Naive thymus-derived CD8-positive, alpha-beta T cell (primary cell): ENCODE results near the gene ERGIC1. TPM values are rescaled to one million over a fixed set of nuclear protein-coding genes. Genes with fewer than 3 reads are reported as not detected.

Experiments used
- ATAC-seq, 2 donors: fragments of 150-1000 bp; cut with Tn5 transposase in 1 of 2; sonication (Bioruptor Pico), chemical (Tn5 transposase) in 1 of 2; 1 replicate in 1 of 2; 2 replicates in 1 of 2; pipeline ENCODE4 v1.10.0; 2021; ENCODE audit warnings: mild to moderate bottlenecking in 2 of 2, moderate library complexity in 2 of 2
- POLR2A ChIA-PET: fragments of 350-600 bp; sonication (Branson Sonifier 250); formaldehyde crosslinking; loops from one replicate; lab custom pipeline; 2021; ENCODE audit warnings: antibody characterized with exemption; lab: Charles Lee
- DNase-seq, 10 donors: peaks; one replicate each; pipeline versions ENCODE4 v3.0.0 to v3.0.0-alpha.2; 2020 to 2022
- H3K27ac Mint-ChIP-seq, 10 donors: one replicate each; pipeline ENCODE4 v1.8.0; 2020 to 2022; ENCODE audit warnings: mild to moderate bottlenecking in 10 of 10, mixed read lengths in 10 of 10, moderate library complexity in 4 of 10, inconsistent platforms in 1 of 10
- H3K27me3 Mint-ChIP-seq, 5 donors: one replicate each; pipeline ENCODE4 v1.8.0; 2021 to 2022; ENCODE audit warnings: mixed read lengths in 5 of 5
- H3K36me3 Mint-ChIP-seq, 3 donors: one replicate each; pipeline ENCODE4 v1.8.0; 2020 to 2022; ENCODE audit warnings: mixed read lengths in 3 of 3, mild to moderate bottlenecking in 2 of 3, inconsistent platforms in 1 of 3
- H3K4me1 Mint-ChIP-seq, 4 donors: one replicate each; pipeline ENCODE4 v1.8.0; 2021 to 2022; ENCODE audit warnings: mixed read lengths in 4 of 4
- H3K4me3 Mint-ChIP-seq, 10 donors: one replicate each; pipeline ENCODE4 v1.8.0; 2020 to 2022; ENCODE audit warnings: mild to moderate bottlenecking in 10 of 10, mixed read lengths in 10 of 10, moderate library complexity in 6 of 10, inconsistent platforms in 1 of 10
- H3K9me3 Mint-ChIP-seq, 9 donors: one replicate each; pipeline ENCODE4 v1.8.0; 2020 to 2022; ENCODE audit warnings: mixed read lengths in 9 of 9, mild to moderate bottlenecking in 3 of 9, inconsistent platforms in 1 of 9, moderate library complexity in 1 of 9
- polyA plus RNA-seq, 3 donors: library from polyadenylated mRNA; unstranded; fragments of 300-500 nt; fragmentation: Illumina TruSeq; gene quantifications; one replicate each; pipeline ENCODE4 v1.2.3, GENCODE V29; 2021
- total RNA-seq, 8 experiments: library from RNA in 2 of 8; stranded (reverse) in 2 of 8; gene quantifications; one replicate each; pipeline ENCODE4 v1.2.3 and lab custom pipeline; 2021 to 2026

Gene ERGIC1
- total and polyA plus RNA-seq, 5 experiments from 2014 or later, result 18.4 to 74.4 (median 23.8) TPM

- no peak overlapping the region for H3K4me3 Mint-ChIP-seq
- no peaks in the 10 kb centered on the region for H3K27me3 Mint-ChIP-seq
- POLR2A ChIA-PET, result no interaction called here
- DNase-seq (no peak), ATAC-seq (no peak)
- no peaks in the 10 kb centered on the region for H3K9me3 Mint-ChIP-seq
- peaks cover 0 to 3% (median 0%) of the 10 kb centered on the region in 4 donors for H3K4me1 Mint-ChIP-seq
- H3K27ac Mint-ChIP-seq, result no peak overlapping the region
- peaks cover 0 to 64% (median 7%) of the 10 kb centered on the region in 3 donors for H3K36me3 Mint-ChIP-seq
Observed at GRCh38 chr5:172943906-172944305, 109.9 kb downstream of the ERGIC1 start.

DNA sequence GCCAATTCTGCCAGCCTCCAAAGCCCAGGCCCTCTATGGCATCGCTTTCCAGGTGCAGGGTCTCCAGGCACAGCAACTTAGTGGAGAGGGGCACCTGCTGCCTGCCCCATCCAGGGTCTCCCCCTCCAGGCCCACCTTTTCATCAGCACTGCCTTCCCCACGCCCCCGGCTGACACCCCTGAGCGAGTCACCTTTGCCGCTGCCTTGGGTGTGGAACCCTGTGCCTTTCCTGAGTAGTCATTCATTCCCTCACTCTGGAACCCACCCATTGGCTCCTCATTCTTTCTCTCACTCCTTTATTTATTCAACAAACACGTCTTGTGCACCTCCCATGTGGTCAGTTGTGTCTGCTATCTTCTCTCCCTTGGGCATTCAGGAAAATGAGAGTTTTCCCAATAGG, 110.7 kb downstream of the ERGIC1 start:
- ATAC-seq (no peak), DNase-seq (no peak)
- peaks cover 0 to 3% (median 0%) of the 10 kb centered on the region in 4 donors for H3K4me1 Mint-ChIP-seq
- no peaks in the 10 kb centered on the region for H3K27me3 Mint-ChIP-seq
- H3K36me3 Mint-ChIP-seq, result peaks cover 0 to 63% (median 7%) of the 10 kb centered on the region in 3 donors
- H3K27ac Mint-ChIP-seq, result peak overlapping the region in 1 of 10 donors; percentile 79
- no peak overlapping the region for H3K4me3 Mint-ChIP-seq
- no peaks in the 10 kb centered on the region for H3K9me3 Mint-ChIP-seq
- POLR2A ChIA-PET, result no interaction called here

DNA sequence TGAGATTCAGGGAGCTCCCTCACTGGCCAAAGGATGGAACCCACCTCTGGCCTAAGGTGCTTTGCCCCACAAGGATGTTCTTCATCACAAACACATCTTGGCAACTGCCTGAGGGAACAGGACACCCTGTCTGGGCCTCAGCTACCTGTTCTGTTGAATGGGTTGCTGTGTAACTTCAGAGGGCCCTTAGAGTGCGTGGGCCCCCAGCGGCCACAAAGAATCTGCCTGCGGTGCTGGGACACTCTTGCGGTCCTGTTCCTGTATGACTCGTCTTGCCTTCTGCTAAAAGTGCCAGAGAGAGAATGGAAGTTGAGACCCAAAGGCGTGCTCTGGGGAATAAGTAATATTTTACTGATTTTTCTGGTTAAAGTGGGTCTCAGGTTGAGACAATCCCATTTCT, 111.1 kb downstream of the ERGIC1 start:
- H3K4me1 Mint-ChIP-seq, result peaks cover 0 to 3% (median 0%) of the 10 kb centered on the region in 4 donors
- peaks cover 0 to 60% (median 7%) of the 10 kb centered on the region in 3 donors for H3K36me3 Mint-ChIP-seq
- no peak for DNase-seq
- POLR2A ChIA-PET, result no interaction called here
- no peak overlapping the region for H3K4me3 Mint-ChIP-seq
- peak overlapping the region in 1 of 10 donors; percentile 79 for H3K27ac Mint-ChIP-seq
- H3K27me3 Mint-ChIP-seq, result no peaks in the 10 kb centered on the region
- H3K9me3 Mint-ChIP-seq, result no peaks in the 10 kb centered on the region
- ATAC-seq, result no peak

DNA sequence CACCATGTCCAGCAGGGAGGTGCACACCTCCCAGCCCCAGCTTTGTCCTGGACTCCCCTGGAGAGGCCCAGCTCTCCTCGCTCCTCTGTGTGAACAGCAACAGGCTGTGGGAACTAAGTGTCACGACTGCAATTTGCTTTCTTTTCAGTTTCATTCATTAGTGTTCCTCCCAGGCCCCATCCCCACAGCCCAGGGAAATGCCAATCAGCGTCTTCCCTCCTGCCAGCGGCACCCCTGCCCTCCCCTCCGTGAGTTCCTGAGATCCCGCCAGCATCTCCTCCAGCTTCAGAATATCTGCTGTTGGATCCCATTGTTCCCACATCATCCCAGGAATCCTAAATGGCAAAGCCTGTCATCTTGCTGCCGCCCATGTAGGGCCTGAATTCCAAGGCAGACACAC, 112.1 kb downstream of the ERGIC1 start:
- H3K27ac Mint-ChIP-seq, result no peak overlapping the region
- POLR2A ChIA-PET, result no interaction called here
- H3K36me3 Mint-ChIP-seq, result peaks cover 0 to 61% (median 7%) of the 10 kb centered on the region in 3 donors
- H3K4me3 Mint-ChIP-seq, result peak overlapping the region in 1 of 10 donors; percentile 25
- ATAC-seq, result no peak
- no peak for DNase-seq
- no peaks in the 10 kb centered on the region for H3K9me3 Mint-ChIP-seq
- peaks cover 0 to 3% (median 0%) of the 10 kb centered on the region in 4 donors for H3K4me1 Mint-ChIP-seq
- H3K27me3 Mint-ChIP-seq, result no peaks in the 10 kb centered on the region

- Mint-ChIP-seq H3K36me3 (peaks cover 0 to 43% (median 7%) of the 10 kb centered on the region in 3 donors), H3K27me3 (no peaks in the 10 kb centered on the region), H3K9me3 (no peaks in the 10 kb centered on the region), H3K4me1 (peaks cover 2 to 6% (median 4%) of the 10 kb centered on the region in 4 donors), H3K4me3 (no peak overlapping the region), H3K27ac (peak overlapping the region in 1 of 10 donors; percentile 53)
- DNase-seq (no peak), ATAC-seq (no peak)
- POLR2A ChIA-PET, result interaction anchor here (2.3 kb wide), 1 partner anchor 9 kb away, joined by 9 read pairs; the partner anchor contains the start of gene RPL26L1
Observed at GRCh38 chr5:172949426-172949825, 115.4 kb downstream of the ERGIC1 start.

DNA sequence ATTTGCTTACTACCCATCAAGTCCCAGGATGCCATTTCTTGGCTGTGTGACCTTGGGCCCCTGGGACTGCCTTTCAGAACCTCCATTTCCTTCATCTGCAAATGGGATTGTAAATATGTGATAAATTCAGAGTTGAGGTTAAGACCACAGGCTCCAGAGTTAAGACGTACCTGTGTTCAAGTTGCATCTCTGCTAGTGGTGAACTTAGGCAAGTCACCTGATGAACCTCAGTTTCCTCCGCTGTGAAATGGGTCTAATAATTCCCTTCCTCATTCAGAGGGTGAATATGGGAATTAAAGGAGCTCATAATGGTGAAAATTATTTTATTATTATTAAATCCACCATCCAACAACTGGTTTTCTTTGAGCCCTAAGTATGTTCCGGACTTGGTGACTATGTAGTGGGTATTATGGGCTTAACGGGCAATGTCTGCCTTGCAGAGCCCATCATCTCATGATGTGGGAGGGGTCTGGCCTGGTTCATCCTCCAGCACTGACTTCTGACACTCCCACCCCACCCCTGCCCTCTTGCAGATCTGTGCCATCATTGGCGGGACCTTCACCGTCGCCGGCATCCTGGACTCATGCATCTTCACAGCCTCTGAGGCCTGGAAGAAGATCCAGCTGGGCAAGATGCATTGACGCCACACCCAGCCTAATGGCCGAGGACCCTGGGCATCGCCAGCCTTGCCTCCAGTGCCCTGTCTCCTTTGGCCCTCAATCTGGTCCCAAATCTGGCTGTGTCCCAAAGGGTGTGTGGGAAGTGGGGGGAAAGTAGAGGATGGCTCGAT, 116.3 kb downstream of the ERGIC1 start:
- Mint-ChIP-seq H3K4me3 (no peak overlapping the region), H3K36me3 (peaks cover 0 to 34% (median 7%) of the 10 kb centered on the region in 3 donors), H3K4me1 (peaks cover 2 to 11% (median 9%) of the 10 kb centered on the region in 4 donors), H3K27me3 (no peaks in the 10 kb centered on the region), H3K9me3 (no peaks in the 10 kb centered on the region), H3K27ac (peak overlapping the region in 1 of 10 donors; percentile 65)
- no peak for ATAC-seq
- POLR2A ChIA-PET, result interaction anchor here (1.5 kb wide), 1 partner anchor 9 kb away, joined by 6 read pairs; the partner anchor contains the start of gene RPL26L1
- no peak for DNase-seq

DNA sequence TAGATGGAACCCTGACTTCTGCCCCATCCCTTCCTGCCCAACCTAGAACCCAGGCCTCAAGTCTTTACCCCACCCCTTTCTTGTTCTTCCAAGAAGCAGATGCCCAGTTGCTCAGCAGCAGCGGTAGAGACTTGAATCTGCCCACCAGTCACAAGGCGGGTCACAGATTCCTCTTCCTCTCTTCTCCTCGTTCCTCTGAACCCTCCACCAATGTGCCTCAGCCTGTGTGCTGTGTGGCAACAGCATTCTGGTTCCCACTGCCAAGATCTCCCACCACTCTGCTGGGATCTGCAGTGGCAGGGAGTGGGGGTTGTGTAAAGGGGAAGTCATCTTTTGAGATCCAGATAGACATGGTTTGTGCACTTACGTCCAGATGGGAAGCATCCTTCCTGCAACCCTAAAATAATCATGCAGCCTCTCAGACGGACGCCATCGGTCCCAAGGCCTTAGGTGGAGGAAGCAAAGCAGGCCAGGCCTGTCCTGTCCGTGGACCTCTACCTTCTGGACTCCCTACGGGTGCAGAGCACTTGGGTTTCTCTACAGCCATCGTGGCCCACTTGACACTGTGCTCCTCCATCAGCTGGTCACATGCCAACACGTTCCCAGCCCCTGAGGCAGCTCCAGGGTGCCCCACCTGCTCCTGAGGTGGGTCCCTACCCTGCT, 117.5 kb downstream of the ERGIC1 start:
- POLR2A ChIA-PET, result interaction anchor here (1.5 kb wide), 1 partner anchor 8 kb away, joined by 6 read pairs; the partner anchor contains the start of gene RPL26L1
- Mint-ChIP-seq H3K36me3 (peaks cover 0 to 24% (median 2%) of the 10 kb centered on the region in 3 donors), H3K4me3 (no peak overlapping the region), H3K27ac (peak overlapping the region in 2 of 10 donors; percentile 44 to 58), H3K4me1 (peaks cover 2 to 11% (median 9%) of the 10 kb centered on the region in 4 donors), H3K27me3 (no peaks in the 10 kb centered on the region), H3K9me3 (no peaks in the 10 kb centered on the region)
- ATAC-seq (no peak), DNase-seq (no peak)

GRCh38 chr5:172952034-172952511, 118.0 kb downstream of the ERGIC1 start:
- no peaks in the 10 kb centered on the region for H3K9me3 Mint-ChIP-seq
- no peak overlapping the region for H3K4me3 Mint-ChIP-seq
- ATAC-seq, result no peak
- no peak for DNase-seq
- H3K27me3 Mint-ChIP-seq, result no peaks in the 10 kb centered on the region
- POLR2A ChIA-PET, result no interaction called here
- H3K27ac Mint-ChIP-seq, result no peak overlapping the region
- peaks cover 5 to 11% (median 10%) of the 10 kb centered on the region in 4 donors for H3K4me1 Mint-ChIP-seq
- peaks cover 0 to 21% (median 2%) of the 10 kb centered on the region in 3 donors for H3K36me3 Mint-ChIP-seq

DNA sequence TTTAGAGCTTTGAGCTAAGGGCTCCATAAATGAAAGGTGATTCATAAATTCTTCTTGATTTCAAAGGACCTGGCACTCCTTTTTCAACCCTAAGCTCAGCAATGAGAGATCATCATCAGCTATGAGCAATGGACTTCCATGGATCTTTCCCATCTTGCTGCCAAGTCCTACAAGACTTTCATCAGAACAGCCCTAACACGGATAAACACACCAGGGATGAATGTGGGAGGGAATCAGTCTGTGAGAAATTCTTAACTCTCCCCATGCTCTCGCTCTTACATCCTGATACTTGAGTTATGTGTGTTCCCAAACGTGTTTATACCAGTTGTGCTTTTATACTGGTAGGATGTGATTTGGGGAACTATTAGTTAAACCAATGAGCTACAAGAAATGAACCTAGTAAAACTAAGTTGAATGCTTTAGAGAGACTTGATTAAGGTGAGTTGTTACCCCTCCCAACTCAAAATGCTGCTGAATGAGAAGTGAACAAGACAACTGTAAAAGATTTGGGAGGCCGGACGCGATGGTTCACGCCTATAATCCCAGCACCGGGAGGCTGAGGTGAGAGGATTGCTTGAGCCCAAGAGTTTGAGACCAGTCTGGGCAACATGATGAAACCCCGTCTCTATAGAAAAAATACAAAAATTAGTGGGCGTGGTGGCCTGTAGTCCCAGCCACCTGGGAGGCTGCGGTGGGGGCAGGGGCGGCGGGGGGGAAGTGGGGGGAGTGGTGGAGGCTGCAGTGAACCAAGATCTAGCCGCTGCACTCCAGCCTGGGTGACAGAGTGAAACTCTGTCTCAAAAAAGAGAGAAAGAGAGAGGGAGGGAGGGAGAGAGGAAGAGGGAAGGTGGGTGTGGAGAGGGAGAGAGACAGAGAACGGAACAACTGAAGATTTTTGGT, 120.0 kb downstream of the ERGIC1 start:
- Mint-ChIP-seq H3K27ac (peak overlapping the region in 5 of 10 donors; percentile 12 to 76 (median 30)), H3K36me3 (peaks cover 0 to 11% (median 0%) of the 10 kb centered on the region in 3 donors), H3K9me3 (no peaks in the 10 kb centered on the region), H3K27me3 (no peaks in the 10 kb centered on the region), H3K4me3 (peak overlapping the region in 1 of 10 donors; percentile 16), H3K4me1 (peaks cover 11 to 27% (median 16%) of the 10 kb centered on the region in 4 donors)
- ATAC-seq (no peak), DNase-seq (no peak)
- POLR2A ChIA-PET, result interaction anchor here (0.9 kb wide), 1 partner anchor 21 kb away, joined by 4 read pairs; no protein-coding TSS in a partner anchor

DNA sequence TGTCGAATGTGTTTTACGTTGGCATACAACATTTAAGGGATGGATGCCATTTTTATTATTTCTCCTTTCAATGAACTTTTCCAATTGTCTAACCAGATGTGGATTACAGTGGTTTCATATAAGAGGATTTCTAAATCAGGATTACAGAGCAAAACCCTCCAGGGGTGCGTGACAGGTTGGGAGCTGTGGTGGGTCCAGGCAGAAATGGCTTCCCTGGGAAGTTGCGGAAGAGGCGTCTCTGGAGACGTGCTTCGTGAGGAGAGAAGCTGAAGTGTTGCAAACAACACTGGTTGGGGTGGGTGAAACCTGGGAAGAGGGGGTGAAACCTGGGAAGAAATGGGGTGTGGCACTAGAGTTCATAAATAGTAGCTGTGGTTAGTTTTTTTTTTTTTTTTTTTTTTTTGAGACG, 120.7 kb downstream of the ERGIC1 start:
- Mint-ChIP-seq H3K27ac (peak overlapping the region in 2 of 10 donors; percentile 12 to 30), H3K9me3 (no peaks in the 10 kb centered on the region)

DNA sequence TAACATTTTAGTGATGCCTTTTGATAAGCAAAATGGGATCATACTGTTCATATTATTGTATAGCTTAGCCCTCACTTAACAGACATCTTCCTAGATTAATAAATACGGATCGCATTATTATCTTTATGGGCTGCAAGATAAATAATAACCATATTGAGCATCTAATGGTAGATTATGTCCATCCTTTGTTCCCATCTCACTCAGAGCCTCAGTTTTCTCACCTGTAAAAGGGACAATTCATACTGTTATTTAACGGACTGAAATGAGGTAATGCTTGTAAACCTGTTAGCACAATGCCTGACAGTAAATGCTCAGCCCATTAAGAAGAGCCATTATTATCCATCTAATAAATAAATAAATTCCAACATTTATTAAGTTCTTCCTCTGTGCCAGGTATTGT, 122.2 kb downstream of the ERGIC1 start:
- H3K9me3 Mint-ChIP-seq, result no peaks in the 10 kb centered on the region
- peaks cover 0 to 2% (median 0%) of the 10 kb centered on the region in 3 donors for H3K36me3 Mint-ChIP-seq
- no peak for ATAC-seq
- H3K27me3 Mint-ChIP-seq, result no peaks in the 10 kb centered on the region
- no peak overlapping the region for H3K27ac Mint-ChIP-seq
- no peak overlapping the region for H3K4me3 Mint-ChIP-seq
- DNase-seq, result no peak
- POLR2A ChIA-PET, result interaction anchor here (0.7 kb wide), 1 partner anchor 86 kb away, joined by 3 read pairs; no protein-coding TSS in a partner anchor
- peaks cover 21 to 47% (median 32%) of the 10 kb centered on the region in 4 donors for H3K4me1 Mint-ChIP-seq

More for the DNA sequence above, 120.7 kb downstream of the ERGIC1 start:
- ATAC-seq, result no peak
- Mint-ChIP-seq H3K27me3 (no peaks in the 10 kb centered on the region), H3K4me3 (no peak overlapping the region), H3K36me3 (peaks cover 0 to 9% (median 0%) of the 10 kb centered on the region in 3 donors), H3K4me1 (peaks cover 16 to 32% (median 22%) of the 10 kb centered on the region in 4 donors)
- DNase-seq, result no peak
- POLR2A ChIA-PET, result interaction anchor here (0.9 kb wide), 1 partner anchor 21 kb away, joined by 4 read pairs; no protein-coding TSS in a partner anchor
